ENCODE results near the gene BTK.

DNA sequence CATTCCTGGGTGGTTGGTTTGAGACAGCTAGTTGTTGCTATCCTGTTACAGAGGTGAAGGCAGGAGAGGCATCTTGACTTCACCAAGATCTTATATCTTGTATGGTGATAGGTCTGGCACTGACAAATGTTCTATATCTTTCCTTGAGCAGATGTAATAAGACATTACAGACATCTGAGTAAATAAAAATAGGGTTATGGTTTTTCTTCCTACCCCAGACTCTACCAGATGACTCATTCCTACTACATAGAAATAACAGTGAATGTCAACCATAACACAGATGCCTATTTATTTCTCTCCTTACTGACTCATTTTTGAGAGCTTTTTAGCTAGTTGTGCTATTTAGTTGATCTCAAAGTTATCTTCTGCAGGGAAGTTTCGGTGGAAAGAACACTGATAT lies 43.9 kb upstream of the BTK start:
- TF ChIP-seq, protein P1, sequence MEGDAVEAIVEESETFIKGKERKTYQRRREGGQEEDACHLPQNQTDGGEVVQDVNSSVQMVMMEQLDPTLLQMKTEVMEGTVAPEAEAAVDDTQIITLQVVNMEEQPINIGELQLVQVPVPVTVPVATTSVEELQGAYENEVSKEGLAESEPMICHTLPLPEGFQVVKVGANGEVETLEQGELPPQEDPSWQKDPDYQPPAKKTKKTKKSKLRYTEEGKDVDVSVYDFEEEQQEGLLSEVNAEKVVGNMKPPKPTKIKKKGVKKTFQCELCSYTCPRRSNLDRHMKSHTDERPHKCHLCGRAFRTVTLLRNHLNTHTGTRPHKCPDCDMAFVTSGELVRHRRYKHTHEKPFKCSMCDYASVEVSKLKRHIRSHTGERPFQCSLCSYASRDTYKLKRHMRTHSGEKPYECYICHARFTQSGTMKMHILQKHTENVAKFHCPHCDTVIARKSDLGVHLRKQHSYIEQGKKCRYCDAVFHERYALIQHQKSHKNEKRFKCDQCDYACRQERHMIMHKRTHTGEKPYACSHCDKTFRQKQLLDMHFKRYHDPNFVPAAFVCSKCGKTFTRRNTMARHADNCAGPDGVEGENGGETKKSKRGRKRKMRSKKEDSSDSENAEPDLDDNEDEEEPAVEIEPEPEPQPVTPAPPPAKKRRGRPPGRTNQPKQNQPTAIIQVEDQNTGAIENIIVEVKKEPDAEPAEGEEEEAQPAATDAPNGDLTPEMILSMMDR (IDR thresholded peaks at IDR 0.05; ENCODE audit: low read depth, low read length) = no peak
- TF ChIP-seq POLR2A (IDR thresholded peaks at IDR 0.05; ENCODE audit: extremely low read depth, insufficient read length) = no peak
- TF ChIP-seq, protein P2, sequence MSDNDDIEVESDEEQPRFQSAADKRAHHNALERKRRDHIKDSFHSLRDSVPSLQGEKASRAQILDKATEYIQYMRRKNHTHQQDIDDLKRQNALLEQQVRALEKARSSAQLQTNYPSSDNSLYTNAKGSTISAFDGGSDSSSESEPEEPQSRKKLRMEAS (IDR thresholded peaks at IDR 0.05; ENCODE audit: low read depth, low read length) = no peak
